Sigmoid colon (tissue), 3 donors: ENCODE measurements around the gene C1orf122.

ENCODE experiments used
- CTCF ChIP-seq, 4 experiments: fragments of 450-650 bp in 3 of 4; fragments of 200-600 bp in 1 of 4; IDR thresholded peaks; one replicate each; pipeline ENCODE4 v1.5.1; 2016 to 2019; ENCODE audit warnings: antibody characterized with exemption in 4 of 4, mild to moderate bottlenecking in 3 of 4, moderate library complexity in 2 of 4
- POLR2A ChIP-seq, 2 donors: fragments of 450-650 bp; IDR thresholded peaks; one replicate each; pipeline ENCODE4 v1.6.1; 2016; ENCODE audit warnings: antibody characterized with exemption in 2 of 2, mild to moderate bottlenecking in 2 of 2, moderate library complexity in 2 of 2

- TF ChIP-seq CTCF (IDR thresholded peaks at IDR 0.05) (no peak), POLR2A (IDR thresholded peaks at IDR 0.05) (no peak)
Observed at GRCh38 chr1:37782491-37782890, 25.1 kb upstream of the C1orf122 start.
